NCI-H526 treated with DMSO at 0.1 percent for 48 hours (cell line): ENCODE data around the gene PREB.
"Not testable (repeated sequence)": the region's sequence is repeated elsewhere in the genome, so short reads cannot be mapped to it uniquely, and the experiment has no call there.

Experiments used
- DNase-seq: peaks from one replicate; lab custom pipeline; 2025; lab: John Stamatoyannopoulos, UW

Gene PREB

GRCh38 chr2:27127883-27128667, 6.4 kb downstream of the PREB start:
- no peak for DNase-seq

- no peak for DNase-seq
Observed at GRCh38 chr2:27126252-27126710, 8.2 kb downstream of the PREB start.

- no peak for DNase-seq
Observed at GRCh38 chr2:27125104-27125503, 9.3 kb downstream of the PREB start.

GRCh38 chr2:27123302-27124150, 10.9 kb downstream of the PREB start, which contains the start of gene ABHD1:
TSS of gene ABHD1 (plus strand) at chr2:27123815. CDS start at chr2:27123949, 134 bp downstream.
- no peak for DNase-seq

- DNase-seq = no peak
Observed at GRCh38 chr2:27122791-27123190, 11.6 kb downstream of the PREB start.

- no peak for DNase-seq
Observed at GRCh38 chr2:27121906-27122305, 12.5 kb downstream of the PREB start.

GRCh38 chr2:27119330-27119670, 15.1 kb downstream of the PREB start:
- DNase-seq = not testable (repeated sequence)

GRCh38 chr2:27118525-27119329, 15.7 kb downstream of the PREB start, which contains the start of gene CGREF1:
TSS of gene CGREF1 (minus strand) at chr2:27119128. CDS start at chr2:27104366, 14,762 bp downstream.
- DNase-seq = peak; percentile 22

- no peak for DNase-seq
Observed at GRCh38 chr2:27117995-27118524, 16.4 kb downstream of the PREB start.

GRCh38 chr2:27115519-27115918, 18.9 kb downstream of the PREB start:
- no peak for DNase-seq

GRCh38 chr2:27111392-27112078, 22.9 kb downstream of the PREB start:
- DNase-seq = not testable (repeated sequence)

- DNase-seq = not testable (repeated sequence)
Observed at GRCh38 chr2:27110603-27111352, 23.7 kb downstream of the PREB start.

- no peak for DNase-seq
Observed at GRCh38 chr2:27109083-27109482, 25.4 kb downstream of the PREB start.

- no peak for DNase-seq
Observed at GRCh38 chr2:27108221-27108620, 26.2 kb downstream of the PREB start.

- DNase-seq = no peak
Observed at GRCh38 chr2:27105981-27106380, 28.5 kb downstream of the PREB start.

GRCh38 chr2:27102329-27102728, 32.1 kb downstream of the PREB start:
- no peak for DNase-seq

GRCh38 chr2:27100036-27100435, 34.4 kb downstream of the PREB start:
- no peak for DNase-seq

GRCh38 chr2:27099334-27099955, 35.0 kb downstream of the PREB start:
- no peak for DNase-seq

GRCh38 chr2:27097341-27097740, 37.1 kb downstream of the PREB start:
- DNase-seq = no peak

GRCh38 chr2:27096748-27097297, 37.6 kb downstream of the PREB start:
- no peak for DNase-seq
